Measurements from ENCODE around the gene NT5C2.

NT5C2 gene

GRCh38 chr10:103111031-103111917 is 81.8 kb downstream of the NT5C2 start:
- Histone ChIP-seq H3K9me3 (no peaks in the 10 kb centered on the region), H3K36me3 (no peaks in the 10 kb centered on the region), H3K27me3 (no peaks in the 10 kb centered on the region), H3K4me1 (no peaks in the 10 kb centered on the region), H3K4me3 (ENCODE audit: low read depth, low read length) (no peak overlapping the region)
- TF ChIP-seq, protein P1, sequence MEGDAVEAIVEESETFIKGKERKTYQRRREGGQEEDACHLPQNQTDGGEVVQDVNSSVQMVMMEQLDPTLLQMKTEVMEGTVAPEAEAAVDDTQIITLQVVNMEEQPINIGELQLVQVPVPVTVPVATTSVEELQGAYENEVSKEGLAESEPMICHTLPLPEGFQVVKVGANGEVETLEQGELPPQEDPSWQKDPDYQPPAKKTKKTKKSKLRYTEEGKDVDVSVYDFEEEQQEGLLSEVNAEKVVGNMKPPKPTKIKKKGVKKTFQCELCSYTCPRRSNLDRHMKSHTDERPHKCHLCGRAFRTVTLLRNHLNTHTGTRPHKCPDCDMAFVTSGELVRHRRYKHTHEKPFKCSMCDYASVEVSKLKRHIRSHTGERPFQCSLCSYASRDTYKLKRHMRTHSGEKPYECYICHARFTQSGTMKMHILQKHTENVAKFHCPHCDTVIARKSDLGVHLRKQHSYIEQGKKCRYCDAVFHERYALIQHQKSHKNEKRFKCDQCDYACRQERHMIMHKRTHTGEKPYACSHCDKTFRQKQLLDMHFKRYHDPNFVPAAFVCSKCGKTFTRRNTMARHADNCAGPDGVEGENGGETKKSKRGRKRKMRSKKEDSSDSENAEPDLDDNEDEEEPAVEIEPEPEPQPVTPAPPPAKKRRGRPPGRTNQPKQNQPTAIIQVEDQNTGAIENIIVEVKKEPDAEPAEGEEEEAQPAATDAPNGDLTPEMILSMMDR (IDR thresholded peaks at IDR 0.05; ENCODE audit: low read depth, low read length), result no peak
- no peak for DNase-seq

DNA sequence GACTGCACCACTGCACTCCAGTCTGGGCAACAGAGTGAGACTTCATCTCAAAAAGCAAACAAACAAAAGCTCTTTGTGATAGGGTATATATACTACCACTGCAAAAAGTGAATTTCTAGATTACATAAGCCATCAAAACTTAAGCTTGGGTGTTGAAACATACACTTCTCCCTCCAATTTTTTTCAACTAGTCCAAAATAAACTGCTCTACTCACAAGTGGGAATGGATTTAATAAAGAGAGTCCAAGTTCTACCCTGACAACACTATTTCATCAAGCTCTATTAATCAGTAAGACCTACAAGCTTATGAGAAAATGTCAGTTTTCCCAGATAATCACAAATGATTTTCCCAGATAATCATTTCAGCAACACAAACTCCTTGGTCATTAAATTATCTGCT is 82.7 kb downstream of the NT5C2 start:
- H3K9me3 ChIP-seq, result no peaks in the 10 kb centered on the region
- H3K27me3 ChIP-seq, result no peaks in the 10 kb centered on the region
- H3K36me3 ChIP-seq, result no peaks in the 10 kb centered on the region
- H3K4me3 ChIP-seq (ENCODE audit: low read depth, low read length), result no peak overlapping the region
- no peaks in the 10 kb centered on the region for H3K4me1 ChIP-seq
- no peak for DNase-seq
- TF ChIP-seq, protein P1 (IDR thresholded peaks at IDR 0.05; ENCODE audit: low read depth, low read length), result no peak

DNA sequence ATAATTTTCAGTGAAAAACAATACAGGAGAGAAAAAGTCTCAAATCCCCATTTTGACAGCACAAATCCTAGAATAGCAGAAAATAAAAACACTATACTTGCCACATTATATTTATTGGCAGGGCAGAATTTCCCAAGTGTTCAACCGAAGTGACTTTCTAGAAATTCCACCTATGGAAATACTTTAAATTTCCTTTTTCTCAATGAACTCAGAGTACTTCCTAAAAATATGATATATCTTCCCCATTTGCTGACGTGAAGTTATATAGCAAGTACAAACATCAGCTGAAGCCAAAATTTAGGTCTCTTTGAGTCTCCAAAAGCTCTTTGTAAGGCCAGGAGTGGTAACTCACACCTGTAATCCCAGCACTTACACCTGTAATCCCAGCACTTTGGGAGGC is 83.3 kb downstream of the NT5C2 start:
- H3K27me3 ChIP-seq, result no peaks in the 10 kb centered on the region
- no peaks in the 10 kb centered on the region for H3K36me3 ChIP-seq
- no peak for DNase-seq
- H3K9me3 ChIP-seq, result no peaks in the 10 kb centered on the region
- H3K4me3 ChIP-seq (ENCODE audit: low read depth, low read length), result no peak overlapping the region
- TF ChIP-seq, protein P1 (IDR thresholded peaks at IDR 0.05; ENCODE audit: low read depth, low read length), result no peak
- no peaks in the 10 kb centered on the region for H3K4me1 ChIP-seq

- no peak overlapping the region for H3K4me3 ChIP-seq (ENCODE audit: low read depth, low read length)
- DNase-seq, result no peak
- no peaks in the 10 kb centered on the region for H3K36me3 ChIP-seq
- no peaks in the 10 kb centered on the region for H3K9me3 ChIP-seq
- no peaks in the 10 kb centered on the region for H3K4me1 ChIP-seq
- TF ChIP-seq, protein P1 (IDR thresholded peaks at IDR 0.05; ENCODE audit: low read depth, low read length), result no peak
- no peaks in the 10 kb centered on the region for H3K27me3 ChIP-seq
Observed at GRCh38 chr10:103106539-103106938, 86.5 kb downstream of the NT5C2 start.

DNA sequence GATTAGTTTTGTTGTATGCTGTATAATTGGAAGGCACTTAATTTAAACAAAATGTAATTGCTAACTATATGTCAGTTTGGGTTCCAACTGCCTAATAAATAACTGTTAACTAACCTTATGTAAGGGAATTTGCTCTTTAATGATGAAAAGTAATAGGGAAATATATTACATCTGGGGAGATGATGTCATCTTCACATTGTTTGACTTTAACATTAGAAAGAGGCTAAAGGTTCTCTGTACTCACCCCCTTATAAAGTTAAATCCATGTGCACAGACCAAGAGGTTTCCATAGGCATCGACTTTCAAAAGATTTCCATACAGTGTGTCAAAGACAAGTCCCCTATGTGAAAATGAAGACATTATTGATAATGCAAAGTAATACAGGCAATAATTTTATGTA is 87.6 kb downstream of the NT5C2 start:
- Histone ChIP-seq H3K27me3 (no peaks in the 10 kb centered on the region), H3K36me3 (no peaks in the 10 kb centered on the region), H3K4me1 (no peaks in the 10 kb centered on the region; the same call in 1 of the 2 replicates), H3K4me3 (ENCODE audit: low read depth, low read length) (no peak overlapping the region), H3K9me3 (no peaks in the 10 kb centered on the region)
- no peak for DNase-seq
- TF ChIP-seq, protein P1 (IDR thresholded peaks at IDR 0.05; ENCODE audit: low read depth, low read length), result no peak

- H3K4me3 ChIP-seq (ENCODE audit: low read depth, low read length), result no peak overlapping the region
- TF ChIP-seq, protein P1 (IDR thresholded peaks at IDR 0.05; ENCODE audit: low read depth, low read length), result no peak
- H3K9me3 ChIP-seq, result no peaks in the 10 kb centered on the region
- no peaks in the 10 kb centered on the region for H3K36me3 ChIP-seq
- no peak for DNase-seq
- no peaks in the 10 kb centered on the region for H3K27me3 ChIP-seq
- H3K4me1 ChIP-seq, result no peaks in the 10 kb centered on the region; the same call in 1 of the 2 replicates
Observed at GRCh38 chr10:103104721-103105120, 88.4 kb downstream of the NT5C2 start.

Data from BE2C (cell line).